HG02759 (cell line): ENCODE data around the gene PRDM2.
"Not testable (repeated sequence)": the region's sequence is repeated elsewhere in the genome, so short reads cannot be mapped to it uniquely, and the experiment has no call there.

ENCODE experiments used
- ATAC-seq: cut with Tn5 transposase; IDR thresholded peaks from one replicate; pipeline ENCODE4 v1.9.1; 2021; ENCODE audit warnings: mild to moderate bottlenecking, moderate library complexity; ENCODE audit not compliant: unreplicated experiment

PRDM2 gene

GRCh38 chr1:13699936-13700520, at the start of gene PRDM2:
PRDM2 (plus strand) TSS chr1:13700188; CDS start chr1:13715606, 15,418 bp downstream.
- peak; percentile 52 for ATAC-seq

- no peak for ATAC-seq
These were observed 48.7 kb upstream of the PRDM2 start for GRCh38 chr1:13651279-13651678.

GRCh38 chr1:13652238-13652637, 47.8 kb upstream of the PRDM2 start:
- ATAC-seq = no peak

- ATAC-seq = no peak
These were observed 38.4 kb upstream of the PRDM2 start for GRCh38 chr1:13661539-13661938.

GRCh38 chr1:13662493-13662892, 37.5 kb upstream of the PRDM2 start:
- ATAC-seq = no peak

- ATAC-seq = no peak
These were observed 36.0 kb upstream of the PRDM2 start for GRCh38 chr1:13663969-13664368.

GRCh38 chr1:13664451-13664850, 35.5 kb upstream of the PRDM2 start:
- no peak for ATAC-seq

- no peak for ATAC-seq
These were observed 33.7 kb upstream of the PRDM2 start for GRCh38 chr1:13666317-13666716.

- ATAC-seq = no peak
These were observed 32.3 kb upstream of the PRDM2 start for GRCh38 chr1:13667691-13668090.

GRCh38 chr1:13674377-13674776, 25.6 kb upstream of the PRDM2 start:
- no peak for ATAC-seq

GRCh38 chr1:13675151-13675651, 24.8 kb upstream of the PRDM2 start:
- no peak for ATAC-seq

GRCh38 chr1:13677896-13678295, 22.1 kb upstream of the PRDM2 start:
- ATAC-seq = no peak

- ATAC-seq = no peak
These were observed 20.3 kb upstream of the PRDM2 start for GRCh38 chr1:13679651-13680050.

- not testable (repeated sequence) for ATAC-seq
These were observed 19.4 kb upstream of the PRDM2 start for GRCh38 chr1:13680609-13681008.

- ATAC-seq = no peak
These were observed 18.1 kb upstream of the PRDM2 start for GRCh38 chr1:13681921-13682320.

- no peak for ATAC-seq
These were observed 17.5 kb upstream of the PRDM2 start for GRCh38 chr1:13682444-13682843.

- ATAC-seq = no peak
These were observed 16.8 kb upstream of the PRDM2 start for GRCh38 chr1:13683206-13683605.

- no peak for ATAC-seq
These were observed 12.8 kb upstream of the PRDM2 start for GRCh38 chr1:13687151-13687715.

- ATAC-seq = not testable (repeated sequence)
These were observed 6.9 kb upstream of the PRDM2 start for GRCh38 chr1:13693094-13693493.

- ATAC-seq = no peak
These were observed 4.9 kb upstream of the PRDM2 start for GRCh38 chr1:13694886-13695684.

GRCh38 chr1:13697738-13698137, 2.2 kb upstream of the PRDM2 start:
- no peak for ATAC-seq

- ATAC-seq = no peak
These were observed 478 bp upstream of the PRDM2 start for GRCh38 chr1:13699510-13699909.
